Fibroblast of the aortic adventitia (primary cell): ENCODE measurements around the gene DISP3. TPM values are rescaled to one million over a fixed set of nuclear protein-coding genes. Genes with fewer than 3 reads are reported as not detected.

Experiments
- DNase-seq: peaks from one replicate; pipeline ENCODE4 v3.0.0-alpha.2; 2010; ENCODE audit warnings: low read depth
- H3K4me3 ChIP-seq: 2 replicates; pipeline ENCODE4 v1.5.1; 2011; ENCODE audit warnings: low read depth, mild to moderate bottlenecking, control low read depth, low read length, moderate library complexity
- CTCF ChIP-seq: IDR thresholded peaks from 2 replicates; pipeline ENCODE4 v1.5.1; 2011; ENCODE audit warnings: mild to moderate bottlenecking, low read length, control low read depth, inconsistent platforms; ENCODE audit not compliant: insufficient read depth
- total RNA-seq: library from RNA; depleted of rRNA; stranded (reverse); fragments of >200 nt; gene quantifications from 2 replicates; pipeline ENCODE4 v1.2.3, GENCODE V29; 2012; ENCODE audit warnings: low replicate concordance

Gene DISP3
- total RNA-seq, 1 donor, result not detected

- TF ChIP-seq CTCF, result no peak
- no peak overlapping the region for H3K4me3 ChIP-seq
- DNase-seq, result no peak
These were observed 10.1 kb upstream of the DISP3 start for GRCh38 chr1:11468878-11469277.

- TF ChIP-seq CTCF, result no peak
- H3K4me3 ChIP-seq, result no peak overlapping the region
- DNase-seq, result no peak
These were observed 8.0 kb upstream of the DISP3 start for GRCh38 chr1:11470912-11471311.

- TF ChIP-seq CTCF, result no peak
- DNase-seq, result no peak
- H3K4me3 ChIP-seq, result no peak overlapping the region
These were observed 7.5 kb upstream of the DISP3 start for GRCh38 chr1:11471473-11471872.

GRCh38 chr1:11472284-11472683, 6.7 kb upstream of the DISP3 start:
- no peak overlapping the region for H3K4me3 ChIP-seq
- no peak for TF ChIP-seq CTCF
- no peak for DNase-seq

GRCh38 chr1:11472741-11473140, 6.2 kb upstream of the DISP3 start:
- no peak for DNase-seq
- H3K4me3 ChIP-seq, result no peak overlapping the region
- no peak for TF ChIP-seq CTCF

- no peak overlapping the region for H3K4me3 ChIP-seq
- peak; percentile 8 for DNase-seq
- no peak for TF ChIP-seq CTCF
These were observed 5.4 kb upstream of the DISP3 start for GRCh38 chr1:11473491-11474034.

- TF ChIP-seq CTCF, result no peak
- no peak for DNase-seq
- H3K4me3 ChIP-seq, result no peak overlapping the region
These were observed 4.1 kb upstream of the DISP3 start for GRCh38 chr1:11474826-11475225.
